Superior temporal gyrus (tissue), 1 donor: ENCODE measurements around the gene SYT6.

Source experiments
- DNase-seq: peaks from one replicate; pipeline ENCODE4 v3.0.0-alpha.2; 2016; ENCODE audit errors: extremely low spot score

The SYT6 gene

GRCh38 chr1:114154146-114154962 is 685 bp upstream of the SYT6 start:
- peak; percentile 33 for DNase-seq

DNA sequence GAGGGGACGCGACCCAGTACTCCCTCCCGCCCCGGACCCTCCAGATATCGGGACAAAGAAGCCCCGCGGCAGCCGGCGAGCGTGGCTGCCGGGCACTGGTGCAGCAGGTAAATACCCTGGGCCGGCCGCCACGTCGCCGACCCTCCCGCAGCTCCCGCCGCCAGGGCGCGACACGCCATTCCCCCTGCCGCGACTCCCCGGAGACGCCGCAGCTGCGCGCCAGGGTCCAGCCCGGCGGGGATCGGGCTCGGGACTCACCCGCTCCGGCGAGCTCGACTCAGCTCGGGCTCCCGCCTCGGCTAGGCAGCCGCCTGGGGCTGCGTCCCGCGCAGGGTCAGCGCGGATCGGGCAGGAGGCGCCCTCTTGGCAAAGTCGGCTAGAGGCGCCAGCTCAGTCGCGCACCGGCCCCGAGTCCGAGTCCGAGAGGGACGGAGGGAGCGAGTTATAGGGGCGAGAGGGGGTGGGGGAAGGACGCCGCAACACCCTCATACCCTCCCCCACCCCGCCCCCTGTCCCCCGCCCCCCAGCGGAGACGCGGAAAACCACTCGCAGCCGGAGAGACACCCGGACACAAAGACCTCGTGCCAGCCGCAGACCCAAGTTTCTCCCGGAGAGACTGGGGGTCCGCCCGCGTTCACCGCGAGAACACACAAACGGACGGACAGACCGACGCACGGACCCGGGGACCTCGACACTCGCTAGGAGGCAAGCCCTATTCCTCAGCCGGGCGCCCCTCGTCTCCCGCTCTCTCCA is 985 bp downstream of the SYT6 start:
- no peak for DNase-seq

DNA sequence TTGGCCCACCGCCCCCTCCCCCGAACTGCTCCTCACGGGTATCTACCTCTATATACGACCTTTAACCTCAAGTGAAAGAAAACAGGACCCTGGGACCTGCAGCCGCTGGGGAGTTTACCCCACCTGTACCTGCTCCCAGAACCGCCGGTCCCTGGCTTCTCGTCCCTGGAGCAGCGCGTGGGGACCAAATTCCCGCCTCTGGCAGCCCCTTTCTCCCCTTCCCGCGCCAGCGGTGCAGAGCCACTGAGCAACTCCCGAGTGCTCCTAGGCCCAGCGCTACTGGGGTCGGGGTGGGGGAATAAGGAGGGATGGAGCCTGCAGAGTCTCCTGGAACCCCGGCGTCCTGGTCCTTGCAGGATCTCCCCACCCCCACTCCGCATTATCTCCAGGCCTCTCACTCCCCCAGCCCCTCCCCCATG is 1.6 kb downstream of the SYT6 start:
- no peak for DNase-seq

DNA sequence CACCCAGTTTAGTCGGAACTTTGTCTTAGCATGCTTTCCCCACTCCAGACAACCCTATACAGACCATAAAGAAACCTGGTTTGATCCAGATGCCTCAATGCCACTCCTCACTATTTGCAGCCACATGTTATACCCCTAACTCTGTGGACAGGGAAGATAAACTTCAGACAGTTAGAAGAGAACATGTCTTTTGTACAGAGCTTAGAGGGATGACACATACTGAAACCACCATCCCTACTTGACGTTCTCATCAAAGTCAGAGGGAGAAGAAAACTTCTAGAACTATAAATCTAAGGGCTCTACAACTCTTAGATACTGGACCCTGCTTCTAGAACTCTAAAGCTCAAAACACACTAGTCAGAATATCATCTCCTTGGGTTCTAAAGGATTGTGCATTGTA is 3.7 kb downstream of the SYT6 start:
- peak; percentile 34 for DNase-seq

DNA sequence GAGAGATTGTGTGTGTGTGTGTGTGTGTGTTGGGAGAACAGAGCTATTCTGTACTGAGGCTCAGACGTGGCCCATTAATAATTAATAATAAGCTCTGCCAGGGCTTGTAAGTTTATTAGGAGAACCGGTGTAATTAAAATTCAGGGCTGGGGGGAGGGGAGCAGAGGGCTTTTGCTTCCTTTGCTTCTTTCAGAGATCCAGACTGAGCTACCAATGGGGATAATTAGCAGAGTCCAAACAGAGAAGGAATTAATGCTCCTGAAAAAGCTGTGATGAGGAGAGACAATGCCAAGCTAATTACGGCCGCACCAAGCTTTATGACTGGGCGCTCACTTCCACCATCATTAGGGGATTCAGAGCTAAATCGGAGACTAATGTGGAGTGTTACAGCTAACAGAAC is 4.5 kb downstream of the SYT6 start:
- DNase-seq, result no peak

GRCh38 chr1:114145504-114146151 is 8.0 kb downstream of the SYT6 start:
- no peak for DNase-seq

DNA sequence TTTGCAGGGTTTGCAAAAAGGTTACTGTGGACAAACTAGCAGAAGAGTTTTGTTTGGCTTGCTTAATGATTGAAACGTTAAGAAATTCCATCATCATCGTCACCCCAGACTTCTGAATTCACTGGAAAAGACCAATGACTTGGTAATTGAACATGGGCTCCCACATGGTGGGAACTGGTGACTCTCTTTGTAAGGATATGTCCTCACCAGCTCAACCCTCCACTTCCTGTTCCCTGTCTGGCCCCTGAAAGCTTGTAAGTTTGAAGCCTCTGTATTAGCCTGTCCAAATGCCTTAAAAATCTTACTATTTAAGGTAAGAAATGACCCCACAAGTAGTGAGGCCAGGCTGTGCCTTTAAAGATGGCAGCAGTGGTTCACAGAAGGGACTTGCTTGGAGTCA is 9.7 kb downstream of the SYT6 start:
- DNase-seq, result no peak

DNA sequence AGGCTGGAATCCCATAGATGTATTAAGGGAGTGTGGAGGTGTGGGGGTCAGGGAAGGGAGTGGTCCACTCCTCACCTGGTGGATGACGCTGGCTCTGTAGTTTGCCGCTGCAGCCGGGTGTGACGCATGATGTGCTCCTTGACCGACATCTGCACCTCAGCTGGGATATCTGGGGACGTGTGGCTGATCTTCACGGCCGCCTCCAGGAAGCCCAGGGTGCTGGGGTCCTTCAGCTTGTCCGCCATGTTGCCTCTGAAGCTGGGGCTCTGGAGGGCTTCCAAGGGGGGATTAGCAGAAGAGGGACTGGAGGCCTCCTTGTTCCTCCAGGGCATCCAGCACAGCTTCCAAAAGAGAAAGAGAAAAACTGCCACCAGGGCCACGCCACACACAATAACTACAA is 14.1 kb downstream of the SYT6 start:
- DNase-seq, result no peak

GRCh38 chr1:114137497-114137896 is 16.2 kb downstream of the SYT6 start:
- no peak for DNase-seq

- no peak for DNase-seq
Observed at GRCh38 chr1:114135786-114136185, 17.9 kb downstream of the SYT6 start.

- no peak for DNase-seq
Observed at GRCh38 chr1:114134518-114134917, 19.2 kb downstream of the SYT6 start.

- no peak for DNase-seq
Observed at GRCh38 chr1:114133129-114133528, 20.5 kb downstream of the SYT6 start.

DNA sequence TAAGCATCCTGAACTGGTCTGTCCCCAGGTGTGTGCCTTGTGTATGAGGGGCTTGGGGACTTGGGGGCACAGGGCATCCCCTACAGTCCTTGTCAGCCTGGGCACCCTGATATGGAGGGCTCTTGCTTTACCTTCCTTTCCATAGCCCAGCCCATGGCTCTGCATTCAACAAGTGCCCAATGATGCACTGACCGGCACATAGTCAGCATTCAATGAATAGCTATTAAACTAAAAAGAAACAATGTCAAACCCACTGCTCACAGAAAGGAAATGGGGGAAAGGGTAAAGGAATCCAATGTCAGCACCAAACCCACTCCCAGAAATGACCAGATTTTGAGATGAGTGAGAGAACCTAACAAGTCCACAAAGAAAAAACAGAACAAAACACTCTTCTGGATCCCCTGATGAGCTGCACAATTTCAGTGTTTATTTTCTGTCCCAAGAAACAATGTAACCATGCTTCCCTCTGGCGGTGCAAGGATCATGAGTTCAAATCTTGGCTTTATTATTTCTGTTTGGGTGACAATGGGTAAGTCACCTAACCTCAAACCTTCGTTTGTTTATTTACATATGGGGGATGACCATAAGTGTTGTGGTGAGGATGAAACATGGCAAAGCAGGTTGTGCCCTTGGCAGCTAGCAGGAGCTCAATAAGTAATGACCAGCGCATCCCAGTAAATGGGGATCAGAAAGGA is 22.0 kb downstream of the SYT6 start:
- DNase-seq, result no peak

DNA sequence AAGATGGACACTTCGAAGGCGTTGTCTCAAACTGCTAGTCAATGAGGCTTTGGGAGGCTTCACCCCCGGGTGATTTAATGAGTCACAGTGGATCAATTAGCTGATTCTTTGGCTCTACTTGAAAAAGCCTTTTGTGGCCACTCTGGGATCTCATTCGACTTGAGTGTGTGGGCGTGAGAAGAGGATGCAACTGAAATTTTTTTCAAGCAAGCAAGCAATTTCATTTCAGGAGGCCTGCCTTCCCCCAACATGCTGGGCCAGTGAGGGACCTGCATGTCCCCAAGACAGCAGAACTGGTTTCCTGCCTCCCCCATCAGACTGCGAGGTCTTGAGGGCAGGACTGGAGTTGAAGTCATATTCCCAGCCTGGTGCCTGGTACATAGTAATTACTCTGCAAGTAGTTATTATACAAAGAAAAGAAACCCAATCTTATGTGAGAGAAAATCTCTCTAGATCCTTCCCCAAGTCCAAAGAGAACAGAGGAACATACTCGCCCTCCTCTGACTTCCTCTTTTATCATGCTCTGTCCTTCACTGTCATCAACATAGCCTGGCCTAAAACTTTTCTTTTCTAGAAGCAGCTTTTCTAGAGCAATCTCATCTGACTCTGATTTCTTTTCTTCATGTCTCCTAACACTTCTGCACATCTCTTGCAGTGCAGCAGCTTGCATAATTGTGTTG is 22.7 kb downstream of the SYT6 start:
- DNase-seq, result no peak

DNA sequence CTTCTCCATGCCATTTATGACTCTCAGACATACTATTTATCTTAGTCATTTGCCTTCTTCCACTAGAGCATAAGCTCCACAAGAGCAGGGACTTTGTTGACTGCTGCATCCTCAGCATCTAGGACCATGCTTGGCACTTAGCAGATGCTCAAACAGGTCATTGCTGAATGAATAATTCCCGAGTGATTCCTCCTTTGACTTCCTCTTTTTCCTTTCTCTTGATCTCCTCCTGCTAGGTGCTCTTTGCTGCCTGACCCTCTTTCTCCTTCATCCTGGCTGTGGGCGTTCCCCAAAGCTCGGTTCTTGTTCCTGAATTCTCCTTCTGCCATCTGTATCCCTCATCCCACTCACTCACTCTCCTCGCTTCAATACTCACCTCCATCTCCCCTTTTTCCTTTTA is 23.5 kb downstream of the SYT6 start:
- no peak for DNase-seq

GRCh38 chr1:114128293-114128692 is 25.4 kb downstream of the SYT6 start:
- no peak for DNase-seq

DNA sequence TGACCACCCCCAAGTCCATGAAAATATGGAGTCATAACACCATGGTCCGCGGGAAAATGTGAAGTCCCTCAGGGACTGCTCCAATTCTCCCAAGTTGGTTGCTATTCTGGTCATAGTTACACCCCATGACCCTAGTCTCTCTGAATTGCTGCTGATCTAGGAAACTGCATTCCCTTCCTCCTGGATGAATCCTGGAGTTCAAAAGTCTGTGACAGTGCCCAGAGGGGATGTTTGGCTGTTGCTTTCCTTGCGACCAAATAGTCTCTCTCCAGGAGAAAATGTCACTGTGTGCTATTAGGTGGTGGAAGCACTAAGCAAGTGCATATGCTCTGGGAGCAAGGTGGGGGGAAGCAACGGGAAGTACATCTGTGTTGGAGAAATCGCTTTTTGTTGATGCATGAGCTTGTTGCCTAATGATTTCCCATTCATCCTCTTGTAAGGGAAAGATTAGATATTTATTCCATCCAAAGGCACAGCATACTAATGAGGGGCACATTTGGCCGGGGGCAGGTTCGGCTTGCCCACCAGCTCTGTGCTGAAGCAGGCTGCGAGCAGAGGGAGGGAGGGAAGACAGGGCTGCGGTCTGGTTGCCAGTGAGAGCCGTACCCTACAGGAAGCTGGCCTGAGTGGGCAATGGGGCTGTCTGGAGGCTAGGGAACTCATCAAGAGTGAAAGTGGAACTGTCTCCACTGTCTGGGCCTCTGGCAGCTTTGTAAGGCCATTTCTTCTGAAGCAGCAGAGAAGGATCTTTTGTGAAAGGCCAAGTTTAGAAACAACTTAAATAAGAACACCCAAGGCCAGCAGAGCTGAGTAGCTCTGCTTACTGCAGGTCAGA is 27.2 kb downstream of the SYT6 start:
- DNase-seq, result peak; percentile 41

DNA sequence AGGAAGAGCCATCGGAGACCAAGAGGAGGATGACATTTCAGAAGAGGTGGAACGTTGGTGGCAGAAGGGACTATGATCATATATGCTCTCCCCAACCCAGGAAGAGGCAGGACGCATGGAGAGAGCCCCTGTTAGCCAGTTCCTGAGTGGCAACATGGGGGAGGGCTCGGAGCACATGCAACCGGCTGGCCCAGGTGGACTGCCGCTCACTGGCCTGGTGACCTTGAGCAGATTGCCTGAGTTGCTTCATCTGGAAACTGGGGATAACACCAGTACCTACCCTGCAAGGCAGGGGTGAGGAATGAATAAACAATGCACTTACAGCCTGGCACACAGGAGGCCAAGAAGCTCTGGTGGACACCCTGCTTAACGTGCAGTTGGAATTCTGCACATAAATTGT is 29.0 kb downstream of the SYT6 start:
- DNase-seq, result no peak

GRCh38 chr1:114122941-114123618 is 30.6 kb downstream of the SYT6 start:
- DNase-seq, result no peak

GRCh38 chr1:114118351-114118990 is 35.2 kb downstream of the SYT6 start:
- DNase-seq, result no peak
